ENCODE measurements around the gene GRAMD2B. TPM values are rescaled to one million over a fixed set of nuclear protein-coding genes. Genes with fewer than 3 reads are reported as not detected.

GRAMD2B gene
- total RNA-seq, 1 experiment from 2014 or later = 4.1 TPM

GRCh38 chr5:126540631-126541030 is 117.4 kb downstream of the GRAMD2B start:
- no peak for TF ChIP-seq CTCF (IDR thresholded peaks at IDR 0.05)
- Histone ChIP-seq H3K27me3 (ENCODE audit: control insufficient read depth, insufficient read depth, low read length) (no peaks in the 10 kb centered on the region), H3K27ac (ENCODE audit: low read length) (no peak overlapping the region), H3K4me3 (ENCODE audit: low read depth in 2 of 2, low read length in 2 of 2) (no peak overlapping the region), H3K36me3 (ENCODE audit: control insufficient read depth, insufficient read depth, low read length) (no peaks in the 10 kb centered on the region), H3K4me1 (ENCODE audit: control insufficient read depth, insufficient read depth, low read length) (peaks cover 6% of the 10 kb centered on the region; the same call in 1 of the 2 replicates), H3K9me3 (ENCODE audit: control insufficient read depth, insufficient read depth, low read depth, low read length) (no peaks in the 10 kb centered on the region)
- intact Hi-C loops (cut with micrococcal nuclease; ENCODE audit: unreplicated experiment) (no loop called here), in situ Hi-C loops (cut with HindIII; ENCODE audit: low pct_unique_long_range_greater_than_20kb, low sequenced_read_pairs) (loop anchor here (25.0 kb wide), 1 partner anchor 178 kb away; no protein-coding TSS in a partner anchor)
- DNase-seq (ENCODE audit: low read depth, low spot score) (no peak), ATAC-seq (no peak)
- no TSS peak for BruUV-seq (replicated peaks)
- ChIA-PET CTCF (interaction anchor here (0.5 to 1.6 kb wide), 4 partner anchors 55 to 240 kb away, joined by 3 to 6 read pairs (median 5); partner anchors contain the start of gene ALDH7A1), POLR2A (no interaction called here)

GRCh38 chr5:126542441-126542840 is 119.2 kb downstream of the GRAMD2B start:
- ATAC-seq (no peak), DNase-seq (ENCODE audit: low read depth, low spot score) (no peak)
- BruUV-seq (replicated peaks) = no TSS peak
- H3K4me1 ChIP-seq (ENCODE audit: control insufficient read depth, insufficient read depth, low read length) = peaks cover 6% of the 10 kb centered on the region; the same call in 1 of the 2 replicates
- no peaks in the 10 kb centered on the region for H3K9me3 ChIP-seq (ENCODE audit: control insufficient read depth, insufficient read depth, low read depth, low read length)
- in situ Hi-C loops (cut with HindIII; ENCODE audit: low pct_unique_long_range_greater_than_20kb, low sequenced_read_pairs) (loop anchor here (25.0 kb wide), 1 partner anchor 180 kb away; no protein-coding TSS in a partner anchor), intact Hi-C loops (cut with micrococcal nuclease; ENCODE audit: unreplicated experiment) (no loop called here)
- ChIA-PET CTCF (no interaction called here), POLR2A (no interaction called here)
- TF ChIP-seq SIN3A (IDR thresholded peaks at IDR 0.05; ENCODE audit: borderline replicate concordance, insufficient read depth, low read depth, low read length) (no peak), POLR2AphosphoS5 (IDR thresholded peaks at IDR 0.05; ENCODE audit: low read depth, low read length) (no peak), REST (IDR thresholded peaks at IDR 0.05; ENCODE audit: insufficient read depth in 1 of 2, low read depth in 2 of 2, low read length in 1 of 2) (no peak)
- H3K36me3 ChIP-seq (ENCODE audit: control insufficient read depth, insufficient read depth, low read length) = no peaks in the 10 kb centered on the region; the same call in 1 of the 2 replicates
- H3K27me3 ChIP-seq (ENCODE audit: control insufficient read depth, insufficient read depth, low read length) = no peaks in the 10 kb centered on the region
- no peak overlapping the region for H3K4me3 ChIP-seq (ENCODE audit: low read depth in 2 of 2, low read length in 2 of 2)
- H3K27ac ChIP-seq (ENCODE audit: low read length) = no peak overlapping the region

- TF ChIP-seq REST (IDR thresholded peaks at IDR 0.05; ENCODE audit: insufficient read depth in 1 of 2, low read depth in 2 of 2, low read length in 1 of 2) (no peak), SIN3A (IDR thresholded peaks at IDR 0.05; ENCODE audit: borderline replicate concordance, insufficient read depth, low read depth, low read length) (no peak), CTCF (IDR thresholded peaks at IDR 0.05) (no peak), POLR2AphosphoS5 (IDR thresholded peaks at IDR 0.05; ENCODE audit: low read depth, low read length) (no peak), TCF7L2 (IDR thresholded peaks at IDR 0.05; ENCODE audit: low read depth, low read length) (no peak)
- H3K4me1 ChIP-seq (ENCODE audit: control insufficient read depth, insufficient read depth, low read length) = peaks cover 6% of the 10 kb centered on the region; the same call in 1 of the 2 replicates
- POLR2A ChIA-PET = no interaction called here
- no peak overlapping the region for H3K27ac ChIP-seq (ENCODE audit: low read length)
- CTCF ChIA-PET = interaction anchor here (0.6 to 0.9 kb wide), 2 partner anchors 15 to 57 kb away, joined by 4 read pairs; partner anchors contain the start of gene PHAX
- in situ Hi-C loops (cut with HindIII; ENCODE audit: low pct_unique_long_range_greater_than_20kb, low sequenced_read_pairs) = loop anchor here (25.0 kb wide), 1 partner anchor 181 kb away; no protein-coding TSS in a partner anchor
- no peak overlapping the region for H3K4me3 ChIP-seq (ENCODE audit: low read depth in 2 of 2, low read length in 2 of 2)
- no peaks in the 10 kb centered on the region for H3K27me3 ChIP-seq (ENCODE audit: control insufficient read depth, insufficient read depth, low read length)
- ATAC-seq (no peak), DNase-seq (ENCODE audit: low read depth, low spot score) (no peak)
- BruUV-seq (replicated peaks) = no TSS peak
- intact Hi-C loops (cut with micrococcal nuclease; ENCODE audit: unreplicated experiment) = no loop called here
- no peaks in the 10 kb centered on the region; the same call in 1 of the 2 replicates for H3K36me3 ChIP-seq (ENCODE audit: control insufficient read depth, insufficient read depth, low read length)
- no peaks in the 10 kb centered on the region for H3K9me3 ChIP-seq (ENCODE audit: control insufficient read depth, insufficient read depth, low read depth, low read length)
These were observed 119.8 kb downstream of the GRAMD2B start for GRCh38 chr5:126543009-126543408.
